Raji (cell line): ENCODE data around the gene BCAS4.

Source experiments
- POLR2A ChIP-seq: IDR thresholded peaks from 2 replicates; pipeline ENCODE4 v1.6.1; 2011; ENCODE audit warnings: low read depth, low read length, control low read depth; ENCODE audit not compliant: insufficient read depth

The BCAS4 gene

GRCh38 chr20:50874111-50874757 lies 79.4 kb downstream of the BCAS4 start:
- TF ChIP-seq POLR2A, result no peak

- TF ChIP-seq POLR2A, result no peak
Observed at GRCh38 chr20:50874758-50875665, 80.2 kb downstream of the BCAS4 start.

GRCh38 chr20:50876063-50876685 lies 81.3 kb downstream of the BCAS4 start:
- no peak for TF ChIP-seq POLR2A

- no peak for TF ChIP-seq POLR2A
Observed at GRCh38 chr20:50876816-50877215, 82.0 kb downstream of the BCAS4 start.

- no peak for TF ChIP-seq POLR2A
Observed at GRCh38 chr20:50877232-50877743, 82.4 kb downstream of the BCAS4 start.

- TF ChIP-seq POLR2A, result no peak
Observed at GRCh38 chr20:50879649-50880550, 85.0 kb downstream of the BCAS4 start.

GRCh38 chr20:50883856-50884255 lies 89.0 kb downstream of the BCAS4 start:
- TF ChIP-seq POLR2A, result no peak

GRCh38 chr20:50885068-50885467 lies 90.2 kb downstream of the BCAS4 start:
- TF ChIP-seq POLR2A, result no peak

GRCh38 chr20:50885781-50886180 lies 90.9 kb downstream of the BCAS4 start:
- TF ChIP-seq POLR2A, result no peak

GRCh38 chr20:50886184-50886790 lies 91.4 kb downstream of the BCAS4 start:
- TF ChIP-seq POLR2A, result no peak

GRCh38 chr20:50887576-50887975 lies 92.7 kb downstream of the BCAS4 start:
- TF ChIP-seq POLR2A, result no peak

GRCh38 chr20:50891138-50891537 lies 96.3 kb downstream of the BCAS4 start:
- TF ChIP-seq POLR2A, result no peak

GRCh38 chr20:50892394-50892793 lies 97.5 kb downstream of the BCAS4 start:
- TF ChIP-seq POLR2A, result no peak

- no peak for TF ChIP-seq POLR2A
Observed at GRCh38 chr20:50893620-50894019, 98.8 kb downstream of the BCAS4 start.

- TF ChIP-seq POLR2A, result no peak
Observed at GRCh38 chr20:50895111-50895830, 100.4 kb downstream of the BCAS4 start.
